GM11168 (cell line): ENCODE measurements around the gene OTOF.

Experiments used
- in situ Hi-C: fragments of 300-500 bp; cut with MboI; formaldehyde crosslinking; loops from one replicate; pipeline ENCODE4 v1.12.0; 2022; ENCODE audit warnings: low sequenced_read_pairs; ENCODE audit not compliant: unreplicated experiment

OTOF gene

DNA sequence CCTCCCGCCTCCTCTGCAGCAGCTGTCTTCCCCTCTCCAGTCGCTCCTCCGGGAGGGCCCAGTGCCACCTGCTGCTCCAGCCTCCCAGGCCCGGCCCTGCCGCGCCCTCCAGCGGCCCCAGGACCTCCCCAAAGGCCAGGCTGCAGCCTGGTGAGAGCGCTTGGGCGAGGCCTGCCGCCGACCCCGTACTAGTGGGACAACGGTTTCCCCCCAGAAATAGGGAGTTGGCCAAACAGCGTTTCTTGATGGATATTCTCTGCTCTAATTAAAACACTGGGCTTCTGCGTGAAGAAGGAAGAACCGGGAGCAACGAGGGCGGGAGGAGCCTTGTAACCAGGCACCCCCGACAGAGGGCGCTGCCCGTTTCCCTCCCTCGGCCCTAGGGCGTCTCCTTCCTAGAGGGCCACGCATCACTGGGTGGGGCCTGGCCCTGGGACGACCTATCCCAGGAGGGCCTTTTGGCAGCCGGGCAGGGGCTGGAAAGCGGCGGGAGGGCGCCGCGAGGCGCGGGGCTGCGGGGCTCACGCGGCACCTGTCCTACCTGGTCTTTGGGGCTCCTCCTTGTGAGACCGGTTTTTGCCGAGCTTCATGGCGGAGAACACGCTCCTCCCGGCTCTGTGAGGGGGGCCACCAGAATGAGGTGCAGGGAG is 25.4 kb upstream of the OTOF start:
- in situ Hi-C loops = loop anchor here (5.0 kb wide), 1 partner anchor 79 kb away; no protein-coding TSS in a partner anchor

DNA sequence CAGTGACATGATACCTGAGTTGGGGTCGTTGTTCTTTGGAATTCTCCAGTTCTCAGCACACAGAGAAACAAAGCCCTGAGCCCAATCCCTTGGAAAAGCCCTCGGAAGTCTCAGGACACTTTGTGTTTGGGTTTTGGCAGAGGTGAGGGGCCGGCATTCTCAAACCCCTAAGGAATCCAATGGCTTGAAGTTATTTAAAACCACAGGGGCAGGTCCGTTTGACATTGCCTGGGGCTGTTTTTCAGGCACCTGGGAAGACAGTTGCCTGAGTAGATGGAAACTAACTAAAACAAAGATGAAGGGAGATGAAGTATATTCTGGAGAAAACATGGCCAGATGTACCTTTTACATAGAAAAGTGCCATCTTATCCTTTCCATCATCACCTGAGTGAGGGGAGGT is 22.5 kb upstream of the OTOF start:
- in situ Hi-C loops = loop anchor here (5.0 kb wide), 1 partner anchor 82 kb away; no protein-coding TSS in a partner anchor

- in situ Hi-C loops = no loop called here
These were observed 17.9 kb upstream of the OTOF start for GRCh38 chr2:26495705-26496297.

GRCh38 chr2:26494891-26495290 is 17.0 kb upstream of the OTOF start:
- in situ Hi-C loops = no loop called here

GRCh38 chr2:26494199-26494598 is 16.3 kb upstream of the OTOF start:
- in situ Hi-C loops = no loop called here

GRCh38 chr2:26493566-26493965 is 15.6 kb upstream of the OTOF start:
- in situ Hi-C loops = no loop called here

GRCh38 chr2:26492749-26493515 is 15.0 kb upstream of the OTOF start:
- in situ Hi-C loops = no loop called here

GRCh38 chr2:26491563-26492167 is 13.7 kb upstream of the OTOF start:
- in situ Hi-C loops = no loop called here

GRCh38 chr2:26489213-26489850 is 11.4 kb upstream of the OTOF start:
- in situ Hi-C loops = no loop called here

- in situ Hi-C loops = no loop called here
These were observed 10.7 kb upstream of the OTOF start for GRCh38 chr2:26488463-26489212.

- in situ Hi-C loops = no loop called here
These were observed 9.3 kb upstream of the OTOF start for GRCh38 chr2:26487192-26487591.

DNA sequence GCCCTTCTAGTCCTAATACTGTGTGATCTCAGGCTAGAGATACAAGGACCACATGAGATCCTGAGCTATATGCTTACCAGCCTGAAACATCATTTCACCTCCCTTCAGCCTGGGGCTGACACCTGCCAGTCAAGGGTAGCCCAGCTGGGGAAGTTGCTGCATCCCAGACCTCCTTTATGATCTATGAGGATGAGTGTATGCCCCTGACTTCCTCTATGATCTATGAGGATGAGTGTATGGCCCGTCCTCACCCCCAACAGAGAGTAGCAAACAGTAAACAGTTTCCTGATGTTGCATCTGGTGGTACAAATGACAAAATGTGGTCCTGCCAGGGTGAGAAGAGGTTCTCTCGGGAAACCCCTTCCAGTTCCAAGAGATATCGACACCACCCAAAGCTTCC is 8.9 kb upstream of the OTOF start:
- in situ Hi-C loops = no loop called here

GRCh38 chr2:26485725-26486418 is 7.9 kb upstream of the OTOF start:
- in situ Hi-C loops = no loop called here

- in situ Hi-C loops = no loop called here
These were observed 7.2 kb upstream of the OTOF start for GRCh38 chr2:26485099-26485498.

- in situ Hi-C loops = no loop called here
These were observed 6.7 kb upstream of the OTOF start for GRCh38 chr2:26484579-26484978.

DNA sequence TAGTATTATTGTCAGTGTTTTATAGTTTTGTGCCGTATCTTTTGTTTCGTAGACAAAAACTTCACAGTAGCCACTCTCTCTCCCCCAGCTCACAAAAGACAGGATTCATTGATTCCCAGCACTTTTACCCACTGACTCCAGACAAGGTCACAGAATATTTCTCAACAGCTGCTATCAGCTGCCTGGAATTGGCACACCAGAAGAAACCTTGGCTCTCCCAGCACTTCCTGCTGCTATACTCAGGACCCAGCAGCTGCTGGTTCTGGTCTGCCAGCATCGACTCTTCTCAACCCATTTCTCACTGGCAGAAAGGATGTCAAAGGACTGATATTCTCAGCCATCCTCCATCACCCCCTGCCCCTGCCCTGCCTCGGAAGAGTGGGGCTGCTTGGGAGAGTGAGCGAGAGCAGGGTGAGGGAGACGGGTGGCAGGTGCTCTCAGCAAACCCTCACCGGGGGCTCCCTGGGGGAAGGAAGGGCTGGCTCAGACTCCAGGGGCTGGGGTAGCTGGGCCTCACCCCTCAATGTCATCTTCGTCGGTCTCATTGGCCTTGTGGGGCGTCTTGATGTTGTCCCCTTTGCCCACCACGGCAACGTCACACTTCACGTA is 6.1 kb upstream of the OTOF start:
- in situ Hi-C loops = no loop called here

DNA sequence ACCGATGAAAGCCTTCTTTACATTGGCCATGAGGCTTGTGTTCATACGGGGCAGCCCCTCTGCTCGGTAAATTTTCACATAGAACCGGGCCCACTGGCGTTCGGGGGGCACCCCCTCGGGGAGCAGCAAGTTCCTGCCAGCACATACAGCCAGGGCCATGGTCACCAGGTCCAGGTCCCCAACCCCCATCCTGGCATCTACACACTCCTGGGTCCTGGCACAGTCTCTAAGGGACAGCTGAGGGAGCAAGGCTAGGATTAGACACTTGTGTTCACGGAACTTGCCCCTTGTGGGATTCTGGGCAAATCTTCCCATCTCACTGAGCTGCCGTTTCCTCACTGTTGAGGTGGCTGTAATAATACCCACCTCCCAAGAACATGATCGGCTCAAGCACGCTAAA is 5.6 kb upstream of the OTOF start:
- in situ Hi-C loops = no loop called here

GRCh38 chr2:26483027-26483326 is 5.1 kb upstream of the OTOF start:
- in situ Hi-C loops = no loop called here
